Neural cell (in vitro differentiated cells): ENCODE results near the gene KIFC3. TPM values are rescaled to one million over a fixed set of nuclear protein-coding genes. Genes with fewer than 3 reads are reported as not detected.

ENCODE experiments used
- H2AFZ ChIP-seq: fragments of 200-600, 300-800 bp; sonication (generic), shearing (Covaris generic); 2 replicates; pipeline ENCODE4 v1.6.0; 2014; ENCODE audit warnings: low read depth, mild to moderate bottlenecking, antibody characterized with exemption, low read length, moderate library complexity
- H3F3A ChIP-seq: fragments of 200-600 bp; shearing (Covaris generic); 2 replicates; pipeline ENCODE4 v1.6.1; 2016; ENCODE audit warnings: mild to moderate bottlenecking, moderate library complexity, mixed read lengths, antibody characterized with exemption, low read length; ENCODE audit not compliant: insufficient read depth, poor library complexity, severe bottlenecking
- H3K27ac ChIP-seq: fragments of 200-600, 300-800 bp; sonication (generic), shearing (Covaris generic); 2 replicates; pipeline ENCODE4 v1.5.1; 2014; ENCODE audit warnings: mild to moderate bottlenecking, low read length, moderate library complexity
- H3K27me3 ChIP-seq: fragments of 300-800, 200-600 bp; sonication (generic), shearing (Covaris generic); 2 replicates; pipeline ENCODE4 v1.6.0; 2014; ENCODE audit warnings: mild to moderate bottlenecking, low read depth, low read length, moderate library complexity; ENCODE audit not compliant: insufficient read depth
- H3K36me3 ChIP-seq: fragments of 300-800, 200-600 bp; sonication (generic), shearing (Covaris generic); 2 replicates; pipeline ENCODE4 v1.5.1; 2014; ENCODE audit warnings: mild to moderate bottlenecking, antibody characterized with exemption, low read length, moderate library complexity; ENCODE audit not compliant: insufficient read depth
- H3K4me2 ChIP-seq: fragments of 300-800, 200-600 bp; sonication (generic), shearing (Covaris generic); 2 replicates; pipeline ENCODE4 v1.6.0; 2014; ENCODE audit warnings: mild to moderate bottlenecking, low read length
- H3K4me3 ChIP-seq: fragments of 300-800, 200-600 bp; sonication (generic), shearing (Covaris generic); 2 replicates; pipeline ENCODE4 v1.5.1; 2014; ENCODE audit warnings: mild to moderate bottlenecking, low read length, moderate library complexity
- H3K79me2 ChIP-seq: fragments of 200-600 bp; shearing (Covaris generic); replicated peaks from 2 replicates; pipeline ENCODE4 v1.6.0; 2014; ENCODE audit warnings: mild to moderate bottlenecking, low read length, moderate library complexity; ENCODE audit not compliant: insufficient read depth
- H3K9ac ChIP-seq: fragments of 300-800, 200-600 bp; sonication (generic), shearing (Covaris generic); 2 replicates; pipeline ENCODE4 v1.6.1; 2016; ENCODE audit warnings: mild to moderate bottlenecking, low read length, mixed read lengths
- H3K9me2 ChIP-seq: fragments of 200-600 bp; shearing (Covaris generic); 2 replicates; pipeline ENCODE4 v1.6.1; 2016; ENCODE audit warnings: mild to moderate bottlenecking, low read length, mixed read lengths; ENCODE audit not compliant: insufficient read depth
- H3K9me3 ChIP-seq: fragments of 200-600, 300-800 bp; sonication (generic), shearing (Covaris generic); 2 replicates; pipeline ENCODE4 v1.6.1; 2016; ENCODE audit warnings: mild to moderate bottlenecking, mixed run types, low read length, moderate library complexity, mixed read lengths
- H4K20me1 ChIP-seq: fragments of 200-600 bp; shearing (Covaris generic); 2 replicates; pipeline ENCODE4 v1.6.1; 2016; ENCODE audit warnings: mild to moderate bottlenecking, mixed run types; ENCODE audit not compliant: insufficient read depth
- CTCF ChIP-seq: fragments of 450-650 bp; IDR thresholded peaks from 2 replicates; pipeline ENCODE4 v1.5.1; 2014; ENCODE audit warnings: antibody characterized with exemption, mild to moderate bottlenecking, moderate library complexity; ENCODE audit not compliant: poor library complexity, severe bottlenecking
- EP300 ChIP-seq: fragments of 450-650 bp; conservative IDR thresholded peaks from 2 replicates; pipeline ENCODE4 v1.6.1; 2014; ENCODE audit warnings: antibody characterized with exemption, mild to moderate bottlenecking, moderate library complexity; ENCODE audit not compliant: poor library complexity, severe bottlenecking
- EZH2 ChIP-seq: fragments of 200-600, 300-800 bp; shearing (Covaris generic), sonication (generic); IDR thresholded peaks from 2 replicates; pipeline ENCODE4 v1.6.1; 2014; ENCODE audit warnings: antibody characterized with exemption, low read length, borderline replicate concordance, mild to moderate bottlenecking; ENCODE audit not compliant: insufficient read depth, poor library complexity, severe bottlenecking
- MXI1 ChIP-seq: fragments of 450-650 bp; conservative IDR thresholded peaks from 2 replicates; pipeline ENCODE4 v1.6.1; 2014; ENCODE audit warnings: antibody characterized with exemption, mild to moderate bottlenecking; ENCODE audit not compliant: poor library complexity, severe bottlenecking
- POLR2AphosphoS5 ChIP-seq: IDR thresholded peaks from 2 replicates; pipeline ENCODE4 v1.6.1; 2012
- RAD21 ChIP-seq: fragments of 450-650 bp; conservative IDR thresholded peaks from 2 replicates; pipeline ENCODE4 v1.6.1; 2014; ENCODE audit warnings: antibody characterized with exemption, mild to moderate bottlenecking, moderate library complexity
- REST ChIP-seq: IDR thresholded peaks from 2 replicates; pipeline ENCODE4 v1.6.1; 2012; ENCODE audit warnings: borderline replicate concordance
- SMC3 ChIP-seq: fragments of 450-650 bp; conservative IDR thresholded peaks from 2 replicates; pipeline ENCODE4 v1.6.1; 2014; ENCODE audit warnings: antibody characterized with exemption, mild to moderate bottlenecking, moderate library complexity; ENCODE audit not compliant: poor library complexity
- TAF1 ChIP-seq: IDR thresholded peaks from 2 replicates; pipeline ENCODE4 v1.6.1; 2012; ENCODE audit warnings: low read depth
- polyA plus RNA-seq: library from polyadenylated mRNA; depleted of rRNA; stranded (reverse); fragments of >200 nt; gene quantifications from 2 replicates; pipeline ENCODE4 v1.2.3, GENCODE V29; 2014

Gene KIFC3
- polyA plus RNA-seq, 1 donor from 2014 or later: 29.7 TPM

- Histone ChIP-seq H3K4me2 (peak overlapping the region; percentile 74), H4K20me1 (no peaks in the 10 kb centered on the region), H2AFZ (no peak overlapping the region), H3F3A (no peaks in the 10 kb centered on the region), H3K79me2 (no peaks in the 10 kb centered on the region), H3K27me3 (peaks cover 13% of the 10 kb centered on the region), H3K36me3 (peaks cover 8% of the 10 kb centered on the region), H3K4me3 (peak overlapping the region; percentile 74), H3K27ac (no peak overlapping the region), H3K9me3 (no peaks in the 10 kb centered on the region), H3K9me2 (no peaks in the 10 kb centered on the region), H3K9ac (no peak overlapping the region)
- TF ChIP-seq SMC3: no peak
- TF ChIP-seq TAF1: no peak
- no peak for TF ChIP-seq EZH2
- no peak for TF ChIP-seq CTCF
- no peak for TF ChIP-seq MXI1
- no peak for TF ChIP-seq REST
- TF ChIP-seq RAD21: no peak
- no peak for TF ChIP-seq POLR2AphosphoS5
- no peak for TF ChIP-seq EP300
Observed at GRCh38 chr16:57800200-57801097, 1.8 kb downstream of the KIFC3 start.

GRCh38 chr16:57799600-57800199 lies 2.6 kb downstream of the KIFC3 start:
- Histone ChIP-seq H3K9ac (no peak overlapping the region), H3K4me3 (no peak overlapping the region), H3K9me2 (no peaks in the 10 kb centered on the region)

More at GRCh38 chr16:57799600-57800199, 2.6 kb downstream of the KIFC3 start:
- Histone ChIP-seq H3K27ac (no peak overlapping the region), H3K36me3 (peaks cover 8% of the 10 kb centered on the region), H3K4me2 (no peak overlapping the region), H3K9me3 (no peaks in the 10 kb centered on the region), H3K27me3 (peaks cover 13% of the 10 kb centered on the region), H4K20me1 (no peaks in the 10 kb centered on the region), H3F3A (no peaks in the 10 kb centered on the region), H3K79me2 (no peaks in the 10 kb centered on the region), H2AFZ (no peak overlapping the region)
- TF ChIP-seq RAD21: no peak
- no peak for TF ChIP-seq EZH2
- TF ChIP-seq SMC3: no peak
- no peak for TF ChIP-seq POLR2AphosphoS5
- TF ChIP-seq REST: no peak
- no peak for TF ChIP-seq TAF1
- TF ChIP-seq CTCF: no peak
- no peak for TF ChIP-seq EP300
- no peak for TF ChIP-seq MXI1
